Adrenal gland (tissue), 12 donors: Measurements from ENCODE around the gene DTD2. TPM values are rescaled to one million over a fixed set of nuclear protein-coding genes. Genes with fewer than 3 reads are reported as not detected.

ENCODE experiments used
- DNase-seq, 7 donors: peaks; one replicate each; pipeline ENCODE4 v3.0.0-alpha.2; 2019 to 2020
- H3K27ac ChIP-seq, 5 donors: fragments of 200-600 bp; sonication (generic) in 4 of 5; 1 replicate in 3 of 5; 2 replicates in 2 of 5; pipeline versions ENCODE4 v1.5.1 to v1.8.0; 2016 to 2020; ENCODE audit warnings: mild to moderate bottlenecking in 1 of 5
- H3K27me3 ChIP-seq: fragments of 200-600 bp; 2 replicates; pipeline ENCODE4 v1.8.0; 2021
- H3K36me3 ChIP-seq, 2 donors: fragments of 200-600 bp; replicated peaks in 1 of 2; 1 replicate in 1 of 2; 2 replicates in 1 of 2; pipeline versions ENCODE4 v1.5.1 to v1.8.0; 2018 to 2022
- H3K4me1 ChIP-seq, 2 donors: fragments of 200-600 bp; replicated peaks in 1 of 2; 1 replicate in 1 of 2; 2 replicates in 1 of 2; pipeline versions ENCODE4 v1.5.1 to v1.8.0; 2018 to 2021
- H3K4me3 ChIP-seq, 4 donors: fragments of 200-600 bp; sonication (generic) in 3 of 4; one replicate each; pipeline ENCODE4 v1.5.1; 2016 to 2018
- H3K9me3 ChIP-seq, 3 donors: fragments of 200-600 bp; sonication (generic) in 1 of 3; replicated peaks in 1 of 3; 1 replicate in 2 of 3; 2 replicates in 1 of 3; pipeline versions ENCODE4 v1.5.1 to v1.8.0; 2016 to 2021
- POLR2A ChIP-seq, 2 donors: fragments of 450-650 bp; IDR thresholded peaks; one replicate each; pipeline ENCODE4 v1.6.1; 2017; ENCODE audit warnings: antibody characterized with exemption in 2 of 2, mild to moderate bottlenecking in 2 of 2, moderate library complexity in 1 of 2
- WGBS, 4 donors: extraction: QIAGEN DNeasy Blood & Tissue Kit in 2 of 4; methylation state at CpG; one replicate each; pipeline versions ENCODE4 v1.1.5 to v1.1.7; 2013 to 2017; 5-methylcytosine and 5-hydroxymethylcytosine counted together
- intact Hi-C, 2 donors: fragments of 100-400 bp; cut with DNase I; formaldehyde crosslinking; loops; one replicate each; pipeline versions ENCODE4 v1.14.1 to v1.15.0; 2022 to 2023
- polyA plus RNA-seq, 3 donors: library from polyadenylated mRNA; stranded (reverse); fragments of 200-250 nt in 2 of 3; fragments of 350-450 nt in 1 of 3; fragmentation: Illumina TruSeq in 1 of 3; extraction: RNeasy Lipid Tissue Mini Kit (QIAGEN cat#74804) in 1 of 3; gene quantifications; one replicate each; pipeline ENCODE4 v1.2.3, GENCODE V29; 2013 to 2014
- total RNA-seq, 9 donors: library from RNA; depleted of rRNA in 4 of 9; stranded (reverse); fragments of >200 nt in 4 of 9; fragments of 120-200 nt in 1 of 9; fragmentation: NEBNext Ultra II Directional in 1 of 9; extraction: Animal tissue kit (Norgen Biotek cat#: 25700) in 1 of 9; gene quantifications; one replicate each; pipeline versions ENCODE4 v1.1.0 to v1.2.4, GENCODE V29; 2013 to 2023
- TF ChIP-seq, protein P1 (sequence below), 6 experiments: fragments of 450-650 bp in 4 of 6; fragments of 200-600 bp in 2 of 6; sonication (generic) in 1 of 6; IDR thresholded peaks; 1 replicate in 5 of 6; 2 replicates in 1 of 6; pipeline versions ENCODE4 v1.5.1 to v1.8.0; 2016 to 2021; ENCODE audit warnings: antibody characterized with exemption in 6 of 6, mild to moderate bottlenecking in 2 of 6, moderate library complexity in 1 of 6
- donor health status: healthy with polysubstance abuse.
- donor health status: Bipolar disorder and iron deficiency.
- donor health status: DM: yes; HTN: yes; CAD: no.
- donor health status: DM: no; HTN: no; CAD: no.
- donor health status: DM: no; HTN: no; CAD: no.
- donor health status: DM: yes; HTN: yes; CAD: no.

The DTD2 gene
- total and polyA plus RNA-seq, 12 donors: 6.0 to 50.1 (median 25.0) TPM

DNA sequence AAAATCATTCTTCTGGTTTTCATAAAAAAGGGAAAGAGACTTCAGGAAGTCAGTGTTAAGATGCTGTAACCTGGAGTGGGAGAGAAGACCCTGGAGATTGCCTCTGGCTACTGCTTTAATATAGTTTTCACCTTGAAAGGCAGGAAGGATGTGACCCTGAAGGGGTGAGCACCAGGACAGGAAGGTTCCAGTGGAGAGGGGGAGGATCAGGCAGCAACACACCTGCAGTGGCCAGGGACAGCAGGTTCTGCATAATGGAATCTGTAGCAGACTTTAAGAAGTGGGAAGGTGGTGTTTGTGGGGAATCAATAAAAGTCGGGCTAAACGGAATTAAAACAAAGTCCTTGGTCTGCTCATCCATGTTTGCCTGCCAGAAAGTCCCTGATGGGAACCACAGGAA lies 30.6 kb downstream of the DTD2 start:
- intact Hi-C loops: no loop called here
- no peak overlapping the region for H3K4me3 ChIP-seq
- H3K36me3 ChIP-seq: no peaks in the 10 kb centered on the region
- TF ChIP-seq POLR2A (IDR thresholded peaks at IDR 0.05): no peak
- TF ChIP-seq, protein P1, sequence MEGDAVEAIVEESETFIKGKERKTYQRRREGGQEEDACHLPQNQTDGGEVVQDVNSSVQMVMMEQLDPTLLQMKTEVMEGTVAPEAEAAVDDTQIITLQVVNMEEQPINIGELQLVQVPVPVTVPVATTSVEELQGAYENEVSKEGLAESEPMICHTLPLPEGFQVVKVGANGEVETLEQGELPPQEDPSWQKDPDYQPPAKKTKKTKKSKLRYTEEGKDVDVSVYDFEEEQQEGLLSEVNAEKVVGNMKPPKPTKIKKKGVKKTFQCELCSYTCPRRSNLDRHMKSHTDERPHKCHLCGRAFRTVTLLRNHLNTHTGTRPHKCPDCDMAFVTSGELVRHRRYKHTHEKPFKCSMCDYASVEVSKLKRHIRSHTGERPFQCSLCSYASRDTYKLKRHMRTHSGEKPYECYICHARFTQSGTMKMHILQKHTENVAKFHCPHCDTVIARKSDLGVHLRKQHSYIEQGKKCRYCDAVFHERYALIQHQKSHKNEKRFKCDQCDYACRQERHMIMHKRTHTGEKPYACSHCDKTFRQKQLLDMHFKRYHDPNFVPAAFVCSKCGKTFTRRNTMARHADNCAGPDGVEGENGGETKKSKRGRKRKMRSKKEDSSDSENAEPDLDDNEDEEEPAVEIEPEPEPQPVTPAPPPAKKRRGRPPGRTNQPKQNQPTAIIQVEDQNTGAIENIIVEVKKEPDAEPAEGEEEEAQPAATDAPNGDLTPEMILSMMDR (IDR thresholded peaks at IDR 0.05): no peak
- no peak for DNase-seq
- H3K4me1 ChIP-seq: peaks cover 5 to 12% of the 10 kb centered on the region in 2 donors
- no peaks in the 10 kb centered on the region for H3K9me3 ChIP-seq
- no peaks in the 10 kb centered on the region for H3K27me3 ChIP-seq
- WGBS, 4 donors: 34 to 45% (median 36%) methylated on average over 2 of the region's 2 CpGs
- H3K27ac ChIP-seq: no peak overlapping the region

DNA sequence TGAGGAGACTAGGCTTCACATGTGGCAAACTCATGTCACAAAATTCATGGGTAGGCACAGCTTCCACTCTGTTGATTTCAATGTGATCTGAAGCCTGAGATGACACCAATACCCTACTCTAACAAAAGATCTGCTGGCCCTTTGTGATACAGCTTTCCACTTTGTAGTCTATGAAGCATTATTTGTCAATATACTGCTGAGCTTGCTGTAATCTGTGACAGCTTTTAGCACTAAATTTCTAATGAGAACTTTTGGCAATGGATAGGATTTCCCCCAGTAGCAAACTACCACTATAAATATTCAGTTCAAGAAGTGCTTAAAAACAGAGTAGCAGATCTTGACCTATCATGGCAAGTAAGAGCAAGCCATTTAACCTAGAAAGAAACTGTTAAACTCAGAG lies 31.4 kb downstream of the DTD2 start:
- intact Hi-C loops: no loop called here
- Histone ChIP-seq H3K36me3 (no peaks in the 10 kb centered on the region), H3K4me1 (peaks cover 9 to 20% of the 10 kb centered on the region in 2 donors), H3K27me3 (no peaks in the 10 kb centered on the region), H3K9me3 (no peaks in the 10 kb centered on the region), H3K27ac (no peak overlapping the region), H3K4me3 (no peak overlapping the region)
- TF ChIP-seq, protein P1 (IDR thresholded peaks at IDR 0.05): no peak
- no peak for TF ChIP-seq POLR2A (IDR thresholded peaks at IDR 0.05)
- no peak for DNase-seq

DNA sequence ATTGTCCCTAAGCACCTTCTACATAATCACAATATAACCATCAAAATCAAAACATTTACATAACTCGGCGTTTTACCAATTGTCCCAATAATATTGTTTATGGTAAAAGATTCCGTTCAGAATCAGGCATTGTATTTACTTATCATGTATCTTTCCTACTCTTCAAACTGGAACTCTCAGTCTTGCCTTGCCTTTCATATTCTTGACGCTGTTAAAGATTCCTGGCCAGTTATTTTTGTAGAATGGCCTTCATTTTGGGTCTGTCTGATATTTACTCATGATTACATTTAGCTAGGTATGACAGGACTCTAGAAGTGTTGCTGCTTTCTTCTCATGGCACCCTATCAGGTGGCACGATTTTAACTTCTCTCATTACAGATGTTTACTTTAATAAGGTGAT lies 36.1 kb downstream of the DTD2 start:
- H3K4me3 ChIP-seq: peak overlapping the region in 2 of 4 donors; percentile 18 to 90
- intact Hi-C loops: no loop called here
- 53 to 63% (median 62%) methylated on average over 5 of the region's 5 CpGs for WGBS, 4 donors
- no peak for TF ChIP-seq POLR2A (IDR thresholded peaks at IDR 0.05)
- TF ChIP-seq, protein P1 (IDR thresholded peaks at IDR 0.05): no peak
- no peak for DNase-seq
- H3K4me1 ChIP-seq: peaks cover 13 to 27% of the 10 kb centered on the region in 2 donors
- no peaks in the 10 kb centered on the region for H3K36me3 ChIP-seq
- H3K27ac ChIP-seq: peak overlapping the region; percentile 43 to 94 (median 82)
- H3K9me3 ChIP-seq: no peaks in the 10 kb centered on the region
- no peaks in the 10 kb centered on the region for H3K27me3 ChIP-seq

DNA sequence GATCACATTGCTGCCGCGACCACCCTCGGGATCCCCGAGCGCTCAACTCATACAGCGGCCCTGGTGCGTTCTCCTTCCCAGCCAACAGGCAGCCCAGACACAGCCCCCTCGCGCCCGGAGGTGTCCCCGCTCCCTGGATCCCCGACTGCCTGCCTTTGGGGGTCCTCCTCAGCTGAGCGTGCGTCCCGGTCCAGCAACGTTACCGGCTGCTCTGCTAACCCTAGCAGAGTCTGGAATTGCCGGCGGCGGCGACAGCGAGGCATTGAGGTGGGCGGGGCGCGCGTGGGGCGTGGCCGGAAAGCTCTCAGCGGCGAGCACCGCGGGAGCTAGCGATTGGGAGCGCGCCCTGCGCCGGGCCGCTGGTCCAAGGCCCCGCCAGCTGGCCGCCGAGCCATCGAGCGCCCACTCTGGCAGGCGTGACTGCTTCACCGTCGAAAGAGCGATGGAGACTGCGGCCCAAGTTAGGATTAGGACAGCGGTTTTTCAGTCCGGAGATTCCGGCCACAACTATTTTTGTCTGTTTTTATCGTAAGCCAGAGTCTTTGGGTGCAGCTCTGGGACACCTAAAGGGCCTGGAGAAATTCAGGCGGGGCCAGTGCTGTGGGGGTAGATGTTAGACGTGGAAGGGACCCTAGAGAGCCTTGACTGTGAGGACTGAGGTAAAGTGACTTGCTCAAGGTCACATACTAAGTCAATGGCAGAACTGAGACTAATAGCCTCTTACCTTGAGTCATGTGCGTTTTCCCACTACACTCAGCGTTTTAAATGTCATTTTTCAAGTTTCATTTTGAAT lies 36.8 kb downstream of the DTD2 start, which contains the start of gene HEATR5A:
Gene HEATR5A, minus strand, starts transcription at position 232 of the 793 bp plus-strand sequence. CDS start 17,575 bp downstream, outside the sequence.
- peaks cover 13 to 26% of the 10 kb centered on the region in 2 donors for H3K4me1 ChIP-seq
- no peaks in the 10 kb centered on the region for H3K27me3 ChIP-seq
- peak within 1 kb of the TSS; percentile 71 to 94 (median 87) for H3K27ac ChIP-seq
- H3K36me3 ChIP-seq: no peaks in the 10 kb centered on the region
- WGBS, 4 donors: 1 to 3% (median 2%) methylated on average over 17 to 56 of the region's 56 CpGs
- H3K9me3 ChIP-seq: no peaks in the 10 kb centered on the region
- intact Hi-C loops: no loop called here
- peak; percentile 95 to 96 (median 96) for DNase-seq
- peak within 1 kb of the TSS in 3 of 4 donors; percentile 84 to 90 (median 90) for H3K4me3 ChIP-seq
- TF ChIP-seq POLR2A (IDR thresholded peaks at IDR 0.05): peak; percentile 98 to 99
- TF ChIP-seq, protein P1 (IDR thresholded peaks at IDR 0.05): peak in 4 of 6 experiments; percentile 8 to 19 (median 13)
